ENCODE data around the gene ALG1. TPM values are rescaled to one million over a fixed set of nuclear protein-coding genes. Genes with fewer than 3 reads are reported as not detected.
"Not testable (repeated sequence)": the region's sequence is repeated elsewhere in the genome, so short reads cannot be mapped to it uniquely, and the experiment has no call there.

ALG1 gene
- total and polyA plus RNA-seq, 4 donors = 1.9 to 15.6 (median 9.5) TPM

GRCh38 chr16:5088086-5088790 lies 16.6 kb downstream of the ALG1 start:
- intact Hi-C loops (cut with DNase I); H3K9me3 ChIP-seq (ENCODE audit: control insufficient read depth, low read length); H3K4me1 ChIP-seq (ENCODE audit: control insufficient read depth in 1 of 2, insufficient read depth in 2 of 2, low read length in 2 of 2); ATAC-seq (ENCODE audit: low FRiP score); H3K27me3 ChIP-seq (ENCODE audit: control insufficient read depth in 1 of 2, insufficient read depth in 2 of 2, low read length in 1 of 2); H3K4me3 ChIP-seq (ENCODE audit: low read length in 2 of 2); H3K27ac ChIP-seq (ENCODE audit: low read depth in 1 of 2, low read length in 2 of 2); H3K36me3 ChIP-seq (ENCODE audit: control insufficient read depth in 1 of 2, insufficient read depth in 2 of 2, low read length in 1 of 2): not testable (repeated sequence)
- peak in 1 of 2 donors; percentile 24 for DNase-seq
- whole genome bisulfite sequencing, 2 donors = 88 to 91% methylated on average over 18 of the region's 18 CpGs

DNA sequence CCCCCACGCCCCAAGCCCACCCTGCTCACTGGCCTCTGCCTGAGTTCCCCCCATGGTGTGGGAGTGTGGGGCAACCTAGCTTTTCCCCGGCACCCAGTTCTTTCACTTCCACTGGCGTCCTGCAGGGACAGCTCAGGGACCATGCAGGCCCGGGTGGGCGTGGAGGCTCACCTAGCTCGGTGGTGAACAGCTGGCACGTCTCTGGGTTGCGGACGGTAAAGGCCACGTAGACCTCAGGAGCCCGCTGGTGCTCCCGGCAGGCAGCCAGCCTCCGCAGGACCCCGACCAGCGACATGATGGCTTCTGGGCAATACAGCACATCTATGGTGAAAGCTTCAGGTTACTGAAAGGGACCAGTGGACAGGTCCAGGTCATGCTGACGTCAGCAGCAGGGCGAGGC lies 17.3 kb downstream of the ALG1 start:
- H3K4me1 ChIP-seq (ENCODE audit: control insufficient read depth in 1 of 2, insufficient read depth in 2 of 2, low read length in 2 of 2); H3K27ac ChIP-seq (ENCODE audit: low read depth in 1 of 2, low read length in 2 of 2); intact Hi-C loops (cut with DNase I); H3K27me3 ChIP-seq (ENCODE audit: control insufficient read depth in 1 of 2, insufficient read depth in 2 of 2, low read length in 1 of 2); ATAC-seq (ENCODE audit: low FRiP score); H3K36me3 ChIP-seq (ENCODE audit: control insufficient read depth in 1 of 2, insufficient read depth in 2 of 2, low read length in 1 of 2); H3K4me3 ChIP-seq (ENCODE audit: low read length in 2 of 2); H3K9me3 ChIP-seq (ENCODE audit: control insufficient read depth, low read length): not testable (repeated sequence)
- peak in 1 of 2 donors; percentile 12 for DNase-seq
- 83 to 89% methylated on average over 16 to 17 of the region's 17 CpGs for WGBS, 2 donors

DNA sequence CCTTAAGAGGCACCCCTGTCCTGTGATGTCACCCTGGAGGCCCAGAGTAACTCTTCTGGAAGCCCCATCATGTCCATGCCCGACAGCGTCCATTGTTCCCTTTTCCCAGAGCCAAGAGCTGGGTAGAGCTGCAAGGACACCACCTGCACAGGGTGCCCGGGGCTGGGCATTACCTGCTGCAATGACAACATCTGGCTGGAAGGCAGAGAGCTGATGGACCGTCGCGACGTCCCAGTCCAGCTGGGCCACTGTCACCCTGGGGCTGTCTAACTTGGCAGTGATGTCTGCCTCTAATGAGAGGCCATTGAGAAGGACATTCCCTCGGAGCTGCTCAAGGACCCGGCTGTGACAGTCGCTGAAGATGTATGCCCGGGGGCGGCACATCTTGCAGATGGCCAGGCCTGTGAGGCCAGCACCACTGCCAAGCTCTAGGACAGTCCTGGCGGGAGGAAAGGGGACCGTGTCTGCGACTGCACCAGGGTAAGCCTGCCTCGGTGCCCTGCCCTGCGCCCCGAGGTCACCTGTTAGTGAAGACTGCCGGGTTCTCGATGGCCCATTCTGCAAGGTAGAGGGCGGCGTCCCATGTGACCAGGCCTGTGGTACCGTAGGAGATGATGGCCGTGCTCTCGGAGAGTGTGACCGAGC lies 18.4 kb downstream of the ALG1 start:
- not testable (repeated sequence) for H3K4me3 ChIP-seq (ENCODE audit: low read length in 2 of 2); H3K27ac ChIP-seq (ENCODE audit: low read depth in 1 of 2, low read length in 2 of 2); H3K9me3 ChIP-seq (ENCODE audit: control insufficient read depth, low read length); H3K4me1 ChIP-seq (ENCODE audit: control insufficient read depth in 1 of 2, insufficient read depth in 2 of 2, low read length in 2 of 2); ATAC-seq (ENCODE audit: low FRiP score); H3K27me3 ChIP-seq (ENCODE audit: control insufficient read depth in 1 of 2, insufficient read depth in 2 of 2, low read length in 1 of 2); H3K36me3 ChIP-seq (ENCODE audit: control insufficient read depth in 1 of 2, insufficient read depth in 2 of 2, low read length in 1 of 2)
- DNase-seq = peak in 1 of 2 donors; percentile 47
- intact Hi-C loops (cut with DNase I) = loop anchor here in 1 of 2 donors (10.0 kb wide), 1 partner anchor 145 kb away; no protein-coding TSS in a partner anchor
- 89 to 90% methylated on average over 23 to 26 of the region's 26 CpGs for WGBS, 2 donors

- not testable (repeated sequence) for ATAC-seq (ENCODE audit: low FRiP score)
- intact Hi-C loops (cut with DNase I) = loop anchor here in 1 of 2 donors (10.0 kb wide), 1 partner anchor 146 kb away; no protein-coding TSS in a partner anchor
- 90 to 92% methylated on average over 9 of the region's 9 CpGs for WGBS, 2 donors
Measured at GRCh38 chr16:5090592-5090991, 18.9 kb downstream of the ALG1 start.

DNA sequence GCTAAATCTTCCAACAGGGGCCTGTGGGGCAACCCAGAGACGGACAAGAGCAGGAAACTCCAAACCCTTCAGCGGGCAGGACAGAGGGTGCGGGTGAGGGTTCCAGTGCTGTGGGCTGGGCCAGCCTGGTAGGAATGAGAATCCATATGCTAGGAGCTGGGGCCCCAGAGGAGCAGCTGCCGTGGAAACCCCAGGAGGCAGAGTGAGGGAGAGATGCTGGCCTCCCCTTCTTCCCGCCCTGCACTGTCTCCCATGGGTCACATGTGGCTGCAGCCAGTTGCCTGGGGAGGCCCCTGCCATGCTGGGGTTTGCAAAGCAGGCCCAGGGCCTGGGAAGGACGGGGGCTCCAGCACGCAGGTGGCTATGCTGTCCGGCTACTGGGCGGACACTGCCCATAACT lies 21.4 kb downstream of the ALG1 start:
- not testable (repeated sequence) for H3K27me3 ChIP-seq (ENCODE audit: control insufficient read depth in 1 of 2, insufficient read depth in 2 of 2, low read length in 1 of 2); H3K4me3 ChIP-seq (ENCODE audit: low read length in 2 of 2); H3K9me3 ChIP-seq (ENCODE audit: control insufficient read depth, low read length); H3K27ac ChIP-seq (ENCODE audit: low read depth in 1 of 2, low read length in 2 of 2); H3K36me3 ChIP-seq (ENCODE audit: control insufficient read depth in 1 of 2, insufficient read depth in 2 of 2, low read length in 1 of 2); H3K4me1 ChIP-seq (ENCODE audit: control insufficient read depth in 1 of 2, insufficient read depth in 2 of 2, low read length in 2 of 2); ATAC-seq (ENCODE audit: low FRiP score)
- DNase-seq = peak in 1 of 2 donors; percentile 35
- 80 to 91% methylated on average over 5 to 9 of the region's 9 CpGs for WGBS, 2 donors
- intact Hi-C loops (cut with DNase I) = loop anchor here in 1 of 2 donors (10.0 kb wide), 1 partner anchor 148 kb away; no protein-coding TSS in a partner anchor

More at GRCh38 chr16:5090592-5090991, 18.9 kb downstream of the ALG1 start:
- H3K27ac ChIP-seq (ENCODE audit: low read depth in 1 of 2, low read length in 2 of 2); H3K27me3 ChIP-seq (ENCODE audit: control insufficient read depth in 1 of 2, insufficient read depth in 2 of 2, low read length in 1 of 2); H3K4me3 ChIP-seq (ENCODE audit: low read length in 2 of 2); H3K9me3 ChIP-seq (ENCODE audit: control insufficient read depth, low read length); DNase-seq; H3K36me3 ChIP-seq (ENCODE audit: control insufficient read depth in 1 of 2, insufficient read depth in 2 of 2, low read length in 1 of 2); H3K4me1 ChIP-seq (ENCODE audit: control insufficient read depth in 1 of 2, insufficient read depth in 2 of 2, low read length in 2 of 2): not testable (repeated sequence)

- H3K27me3 ChIP-seq (ENCODE audit: control insufficient read depth in 1 of 2, insufficient read depth in 2 of 2, low read length in 1 of 2); H3K27ac ChIP-seq (ENCODE audit: low read depth in 1 of 2, low read length in 2 of 2); ATAC-seq (ENCODE audit: low FRiP score); H3K4me1 ChIP-seq (ENCODE audit: control insufficient read depth in 1 of 2, insufficient read depth in 2 of 2, low read length in 2 of 2); H3K4me3 ChIP-seq (ENCODE audit: low read length in 2 of 2); H3K9me3 ChIP-seq (ENCODE audit: control insufficient read depth, low read length); H3K36me3 ChIP-seq (ENCODE audit: control insufficient read depth in 1 of 2, insufficient read depth in 2 of 2, low read length in 1 of 2): not testable (repeated sequence)
- intact Hi-C loops (cut with DNase I) = loop anchor here in 1 of 2 donors (10.0 kb wide), 1 partner anchor 149 kb away; no protein-coding TSS in a partner anchor
- 56 to 69% methylated on average over 11 of the region's 11 CpGs for WGBS, 2 donors
- DNase-seq = peak in 1 of 2 donors; percentile 24
Measured at GRCh38 chr16:5093746-5094145, 22.1 kb downstream of the ALG1 start.

- not testable (repeated sequence) for H3K36me3 ChIP-seq (ENCODE audit: control insufficient read depth in 1 of 2, insufficient read depth in 2 of 2, low read length in 1 of 2); DNase-seq
Measured at GRCh38 chr16:5095145-5095830, 23.6 kb downstream of the ALG1 start.

GRCh38 chr16:5096437-5097060 lies 24.9 kb downstream of the ALG1 start:
- not testable (repeated sequence) for ATAC-seq (ENCODE audit: low FRiP score); H3K27ac ChIP-seq (ENCODE audit: low read depth in 1 of 2, low read length in 2 of 2); H3K4me3 ChIP-seq (ENCODE audit: low read length in 2 of 2); H3K9me3 ChIP-seq (ENCODE audit: control insufficient read depth, low read length); H3K4me1 ChIP-seq (ENCODE audit: control insufficient read depth in 1 of 2, insufficient read depth in 2 of 2, low read length in 2 of 2); DNase-seq; H3K27me3 ChIP-seq (ENCODE audit: control insufficient read depth in 1 of 2, insufficient read depth in 2 of 2, low read length in 1 of 2); H3K36me3 ChIP-seq (ENCODE audit: control insufficient read depth in 1 of 2, insufficient read depth in 2 of 2, low read length in 1 of 2)
- 22% methylated on average over 7 of the region's 7 CpGs for WGBS, 2 donors
- intact Hi-C loops (cut with DNase I) = loop anchor here in 1 of 2 donors (10.0 kb wide), 1 partner anchor 152 kb away; no protein-coding TSS in a partner anchor

More at GRCh38 chr16:5095145-5095830, 23.6 kb downstream of the ALG1 start:
- H3K4me1 ChIP-seq (ENCODE audit: control insufficient read depth in 1 of 2, insufficient read depth in 2 of 2, low read length in 2 of 2); ATAC-seq (ENCODE audit: low FRiP score); H3K27ac ChIP-seq (ENCODE audit: low read depth in 1 of 2, low read length in 2 of 2); H3K27me3 ChIP-seq (ENCODE audit: control insufficient read depth in 1 of 2, insufficient read depth in 2 of 2, low read length in 1 of 2); H3K4me3 ChIP-seq (ENCODE audit: low read length in 2 of 2); H3K9me3 ChIP-seq (ENCODE audit: control insufficient read depth, low read length): not testable (repeated sequence)
- WGBS, 2 donors = 47 to 56% methylated on average over 11 of the region's 11 CpGs
- intact Hi-C loops (cut with DNase I) = loop anchor here in 1 of 2 donors (10.0 kb wide), 1 partner anchor 150 kb away; no protein-coding TSS in a partner anchor

Measured in aorta (tissue), 5 donors.